ENCODE measurements around the gene TSKS.

GRCh38 chr19:49761625-49762311 lies 1.3 kb downstream of the TSKS start:
- TF ChIP-seq CTCF (IDR thresholded peaks at IDR 0.05), result peak in 1 of 3 experiments; percentile 31
- TF ChIP-seq POLR2A (IDR thresholded peaks at IDR 0.05), result no peak

Measured in testis (tissue), 2 donors.